Lower leg skin (tissue), 3 donors: ENCODE results near the gene NFE2L1.

ENCODE experiments used
- CTCF ChIP-seq, 3 donors: fragments of 450-650 bp; IDR thresholded peaks; one replicate each; pipeline ENCODE4 v1.5.1; 2016; ENCODE audit warnings: antibody characterized with exemption in 3 of 3, mild to moderate bottlenecking in 3 of 3, moderate library complexity in 2 of 3
- POLR2A ChIP-seq, 2 donors: fragments of 450-650 bp; IDR thresholded peaks; one replicate each; pipeline ENCODE4 v1.6.1; 2016 to 2017; ENCODE audit warnings: antibody characterized with exemption in 2 of 2, mild to moderate bottlenecking in 1 of 2, moderate library complexity in 1 of 2

- TF ChIP-seq CTCF (IDR thresholded peaks at IDR 0.05): no peak
- TF ChIP-seq POLR2A (IDR thresholded peaks at IDR 0.05): no peak
Measured at GRCh38 chr17:48010193-48010592, 38.0 kb upstream of the NFE2L1 start.
